ENCODE data around the gene TRIM34.
"Not testable (repeated sequence)": the region's sequence is repeated elsewhere in the genome, so short reads cannot be mapped to it uniquely, and the experiment has no call there.

The TRIM34 gene

GRCh38 chr11:5686426-5686825 lies 61.6 kb downstream of the TRIM34 start:
- no peak for DNase-seq (ENCODE audit: low read depth)

DNA sequence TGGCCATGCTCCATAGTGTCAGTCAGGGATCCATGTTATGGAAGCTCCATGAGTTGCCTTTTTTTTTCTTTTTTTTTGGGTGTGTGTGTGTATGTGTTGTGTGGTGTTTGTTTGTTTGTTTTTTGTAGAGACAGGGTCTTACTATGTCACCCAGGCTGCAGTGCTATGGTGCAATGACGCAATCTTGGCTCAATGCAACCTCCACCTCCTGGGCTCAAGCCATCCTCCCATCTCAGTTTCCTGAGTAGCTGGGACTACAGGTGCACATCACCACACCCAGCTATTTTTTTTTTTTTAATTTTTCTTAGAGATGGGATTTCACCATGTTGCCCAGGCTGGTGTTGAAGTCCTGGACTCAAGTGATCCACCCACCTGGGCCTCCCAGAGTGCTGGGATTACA lies 63.7 kb downstream of the TRIM34 start:
- DNase-seq (ENCODE audit: low read depth): no peak

GRCh38 chr11:5689551-5689983 lies 64.8 kb downstream of the TRIM34 start, which contains the start of gene TRIM22:
TSS of gene TRIM22 (plus strand) at chr11:5689790. CDS start at chr11:5696233, 6,443 bp downstream.
- DNase-seq (ENCODE audit: low read depth): peak; percentile 88

DNA sequence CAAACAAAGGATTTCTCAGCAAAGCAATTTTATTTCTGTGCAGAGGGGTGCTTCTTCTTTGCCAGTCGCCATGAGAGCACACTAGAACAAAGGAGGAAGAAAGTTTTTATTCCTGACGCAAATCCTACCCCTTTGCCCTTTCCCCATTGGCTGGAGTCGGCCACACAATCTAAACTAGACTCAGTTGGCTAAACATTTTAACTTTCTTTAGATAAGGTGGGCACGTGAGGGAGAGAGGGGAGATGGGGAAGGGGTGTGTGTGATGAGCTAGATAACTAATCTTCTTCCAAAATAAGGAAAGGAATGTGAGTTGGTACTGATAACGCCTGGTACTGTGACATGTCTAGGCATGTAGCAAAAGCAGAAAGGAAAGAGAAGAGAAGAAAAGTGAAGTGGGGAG lies 65.4 kb downstream of the TRIM34 start:
- DNase-seq (ENCODE audit: low read depth): peak; percentile 29

GRCh38 chr11:5690736-5691135 lies 65.9 kb downstream of the TRIM34 start:
- DNase-seq (ENCODE audit: low read depth): no peak

- DNase-seq (ENCODE audit: low read depth): not testable (repeated sequence)
These were observed 66.6 kb downstream of the TRIM34 start for GRCh38 chr11:5691238-5691963.

- no peak for DNase-seq (ENCODE audit: low read depth)
These were observed 67.2 kb downstream of the TRIM34 start for GRCh38 chr11:5691964-5692361.
